Body of pancreas (tissue), 4 donors: Measurements from ENCODE around the gene GAB2. TPM values are rescaled to one million over a fixed set of nuclear protein-coding genes. Genes with fewer than 3 reads are reported as not detected.

Experiments used
- ATAC-seq: fragments of 150-250 bp; one replicate; pipeline ENCODE4 v1.9.1; 2016
- DNase-seq, 4 donors: peaks; one replicate each; pipeline ENCODE4 v3.0.0-alpha.2; 2019
- H3K27ac ChIP-seq, 4 donors: fragments of 200-600 bp; sonication (generic); 1 replicate in 3 of 4; 2 replicates in 1 of 4; pipeline versions ENCODE4 v1.5.1 to v1.6.1; 2016 to 2019; ENCODE audit warnings: mild to moderate bottlenecking in 1 of 4, mixed read lengths in 1 of 4, moderate library complexity in 1 of 4
- H3K27me3 ChIP-seq, 2 donors: fragments of 200-600 bp; sonication (generic); one replicate each; pipeline ENCODE4 v1.6.0; 2016; ENCODE audit warnings: mild to moderate bottlenecking in 1 of 2
- H3K36me3 ChIP-seq, 2 donors: fragments of 200-600 bp; sonication (generic); replicated peaks in 1 of 2; 2 replicates each; pipeline ENCODE4 v1.5.1; 2016; ENCODE audit warnings: low read depth in 2 of 2; ENCODE audit not compliant: insufficient read depth in 1 of 2
- H3K4me1 ChIP-seq: fragments of 200-600 bp; sonication (generic); one replicate; pipeline ENCODE4 v1.6.0; 2016
- H3K4me3 ChIP-seq, 2 donors: fragments of 200-600 bp; sonication (generic); 1 replicate in 1 of 2; 2 replicates in 1 of 2; pipeline ENCODE4 v1.5.1; 2016 to 2019
- H3K9me3 ChIP-seq, 3 donors: fragments of 200-600 bp; sonication (generic); 1 replicate in 2 of 3; 2 replicates in 1 of 3; pipeline ENCODE4 v1.5.1; 2016
- POLR2A ChIP-seq, 3 donors: fragments of 450-650 bp; IDR thresholded peaks; one replicate each; pipeline ENCODE4 v1.6.1; 2016; ENCODE audit warnings: antibody characterized with exemption in 3 of 3, mild to moderate bottlenecking in 2 of 3
- WGBS, 2 donors: methylation state at CpG; one replicate each; pipeline ENCODE4 v1.1.5; 2017; 5-methylcytosine and 5-hydroxymethylcytosine counted together
- intact Hi-C: fragments of 100-400 bp; cut with DNase I; formaldehyde crosslinking; loops from one replicate; pipeline ENCODE4 v1.15.1; 2023
- total RNA-seq, 2 donors: library from RNA; depleted of rRNA; stranded (reverse); fragments of >200 nt; gene quantifications; one replicate each; pipeline ENCODE4 v1.1.0, GENCODE V29; 2016
- TF ChIP-seq, protein P1 (sequence below), 7 experiments: fragments of 450-650 bp in 4 of 7; fragments of 200-600 bp in 3 of 7; sonication (generic) in 3 of 7; IDR thresholded peaks; one replicate each; pipeline ENCODE4 v1.5.1; 2016 to 2019; ENCODE audit warnings: antibody characterized with exemption in 7 of 7

GAB2 gene
- total RNA-seq, 2 donors from 2014 or later: 6.9 to 16.9 TPM

DNA sequence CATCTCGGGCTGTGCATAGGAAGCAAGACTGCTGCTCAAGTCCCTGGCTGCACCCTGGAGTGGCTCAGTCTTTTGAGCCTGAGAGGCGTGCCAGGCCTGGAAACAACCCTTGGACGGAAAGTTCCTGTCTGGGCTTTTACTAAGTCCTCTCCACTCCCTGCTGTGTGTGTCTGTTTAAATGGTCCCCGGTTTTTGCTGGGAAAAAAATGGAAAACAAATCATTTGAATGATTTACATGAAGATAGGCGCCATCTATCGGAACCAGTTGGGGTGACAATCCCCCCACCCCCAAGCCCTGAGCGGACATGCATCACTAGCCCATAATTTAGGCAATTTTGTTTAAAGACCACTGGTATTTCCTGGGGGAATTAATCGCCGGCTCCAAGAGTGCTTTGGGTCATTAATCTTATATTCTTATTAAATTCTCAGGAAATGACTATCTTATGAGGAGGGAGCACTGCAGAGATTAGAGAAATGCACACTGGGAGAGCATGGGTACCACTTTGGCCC is 2.7 kb upstream of the GAB2 start:
- peaks cover 32% of the 10 kb centered on the region for H3K4me1 ChIP-seq
- H3K4me3 ChIP-seq: no peak overlapping the region
- TF ChIP-seq, protein P1, sequence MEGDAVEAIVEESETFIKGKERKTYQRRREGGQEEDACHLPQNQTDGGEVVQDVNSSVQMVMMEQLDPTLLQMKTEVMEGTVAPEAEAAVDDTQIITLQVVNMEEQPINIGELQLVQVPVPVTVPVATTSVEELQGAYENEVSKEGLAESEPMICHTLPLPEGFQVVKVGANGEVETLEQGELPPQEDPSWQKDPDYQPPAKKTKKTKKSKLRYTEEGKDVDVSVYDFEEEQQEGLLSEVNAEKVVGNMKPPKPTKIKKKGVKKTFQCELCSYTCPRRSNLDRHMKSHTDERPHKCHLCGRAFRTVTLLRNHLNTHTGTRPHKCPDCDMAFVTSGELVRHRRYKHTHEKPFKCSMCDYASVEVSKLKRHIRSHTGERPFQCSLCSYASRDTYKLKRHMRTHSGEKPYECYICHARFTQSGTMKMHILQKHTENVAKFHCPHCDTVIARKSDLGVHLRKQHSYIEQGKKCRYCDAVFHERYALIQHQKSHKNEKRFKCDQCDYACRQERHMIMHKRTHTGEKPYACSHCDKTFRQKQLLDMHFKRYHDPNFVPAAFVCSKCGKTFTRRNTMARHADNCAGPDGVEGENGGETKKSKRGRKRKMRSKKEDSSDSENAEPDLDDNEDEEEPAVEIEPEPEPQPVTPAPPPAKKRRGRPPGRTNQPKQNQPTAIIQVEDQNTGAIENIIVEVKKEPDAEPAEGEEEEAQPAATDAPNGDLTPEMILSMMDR (IDR thresholded peaks at IDR 0.05): peak; percentile 45 to 60 (median 54)
- no peak for TF ChIP-seq POLR2A (IDR thresholded peaks at IDR 0.05)
- no peaks in the 10 kb centered on the region for H3K36me3 ChIP-seq
- no peak for ATAC-seq
- no peaks in the 10 kb centered on the region for H3K9me3 ChIP-seq
- 7 to 8% methylated on average over 9 of the region's 9 CpGs for WGBS, 2 donors
- peak overlapping the region in 1 of 4 donors; percentile 4 for H3K27ac ChIP-seq
- intact Hi-C loops: loop anchor here (10.0 kb wide), 1 partner anchor 186 kb away; no protein-coding TSS in a partner anchor
- no peaks in the 10 kb centered on the region for H3K27me3 ChIP-seq
- DNase-seq: peak; percentile 58 to 75 (median 58)

DNA sequence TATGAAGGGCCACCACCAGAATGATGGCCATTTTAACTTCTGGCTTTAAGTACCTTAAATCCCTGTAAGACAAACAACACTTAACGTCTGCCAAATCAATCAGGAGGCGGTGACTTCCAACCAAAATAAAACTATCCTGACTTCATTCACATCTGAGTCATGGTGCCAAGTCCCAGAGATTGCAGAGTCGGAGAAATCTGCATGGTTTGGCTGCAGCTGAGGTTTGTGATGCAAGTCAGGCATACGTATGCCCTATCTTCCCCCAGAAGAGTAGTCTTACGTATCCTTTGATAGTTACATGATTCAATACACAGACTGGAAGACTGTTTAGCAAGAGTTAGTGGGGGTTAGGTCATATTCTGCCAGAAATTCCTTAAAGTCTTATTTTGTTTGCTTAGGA is 1.7 kb upstream of the GAB2 start:
- 7 to 24% methylated on average over 5 of the region's 5 CpGs for WGBS, 2 donors
- intact Hi-C loops: loop anchor here (10.0 kb wide), 1 partner anchor 155 kb away; the partner anchor contains the start of gene NARS2
- TF ChIP-seq, protein P1 (IDR thresholded peaks at IDR 0.05): no peak
- no peak for TF ChIP-seq POLR2A (IDR thresholded peaks at IDR 0.05)

DNA sequence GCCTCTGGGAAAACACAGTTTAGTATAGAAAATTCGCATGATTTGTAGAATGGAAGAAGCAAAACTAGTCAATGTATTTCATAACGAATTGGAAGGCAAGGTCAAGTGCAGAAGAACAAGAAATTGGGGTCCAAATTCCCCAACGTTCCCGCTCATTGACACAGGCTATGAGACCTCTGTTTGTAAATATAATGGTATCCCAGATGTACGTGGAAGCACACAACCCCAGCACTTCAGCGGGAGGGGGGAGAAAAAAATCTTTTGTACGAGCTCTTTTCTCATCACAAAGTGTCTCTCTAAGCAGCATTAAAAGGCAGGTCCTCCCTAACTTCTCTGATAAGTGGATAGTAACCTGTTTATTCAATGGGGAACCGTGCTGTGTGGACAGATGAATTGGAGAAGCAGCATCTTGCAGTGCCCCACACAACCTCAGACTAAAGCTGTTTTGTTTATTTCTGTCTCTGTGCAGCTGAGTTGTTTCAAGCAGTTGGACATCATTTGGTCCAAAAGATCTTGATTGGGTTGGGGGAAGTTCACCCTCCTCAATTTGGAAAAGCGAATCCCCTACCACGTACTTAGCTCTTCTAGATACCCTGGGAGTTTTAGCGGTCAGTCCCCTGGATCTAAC is 1.1 kb upstream of the GAB2 start:
- 28 to 30% methylated on average over 11 of the region's 11 CpGs for WGBS, 2 donors
- Histone ChIP-seq H3K4me1 (peaks cover 32% of the 10 kb centered on the region), H3K4me3 (peak overlapping the region in 1 of 2 donors; percentile 42), H3K9me3 (no peaks in the 10 kb centered on the region), H3K27me3 (no peaks in the 10 kb centered on the region), H3K36me3 (no peaks in the 10 kb centered on the region), H3K27ac (peak overlapping the region in 3 of 4 donors; percentile 4 to 92 (median 87))
- no peak for ATAC-seq
- intact Hi-C loops: loop anchor here (10.0 kb wide), 1 partner anchor 156 kb away; the partner anchor contains the start of gene NARS2
- TF ChIP-seq POLR2A (IDR thresholded peaks at IDR 0.05): no peak
- TF ChIP-seq, protein P1 (IDR thresholded peaks at IDR 0.05): no peak
- no peak for DNase-seq

More for the DNA sequence above, 1.7 kb upstream of the GAB2 start:
- no peak for ATAC-seq
- DNase-seq: peak; percentile 33 to 73 (median 44)
- H3K27ac ChIP-seq: peak overlapping the region in 1 of 4 donors; percentile 4
- no peaks in the 10 kb centered on the region for H3K9me3 ChIP-seq
- no peaks in the 10 kb centered on the region for H3K36me3 ChIP-seq
- no peaks in the 10 kb centered on the region for H3K27me3 ChIP-seq
- H3K4me1 ChIP-seq: peaks cover 32% of the 10 kb centered on the region
- no peak overlapping the region for H3K4me3 ChIP-seq

DNA sequence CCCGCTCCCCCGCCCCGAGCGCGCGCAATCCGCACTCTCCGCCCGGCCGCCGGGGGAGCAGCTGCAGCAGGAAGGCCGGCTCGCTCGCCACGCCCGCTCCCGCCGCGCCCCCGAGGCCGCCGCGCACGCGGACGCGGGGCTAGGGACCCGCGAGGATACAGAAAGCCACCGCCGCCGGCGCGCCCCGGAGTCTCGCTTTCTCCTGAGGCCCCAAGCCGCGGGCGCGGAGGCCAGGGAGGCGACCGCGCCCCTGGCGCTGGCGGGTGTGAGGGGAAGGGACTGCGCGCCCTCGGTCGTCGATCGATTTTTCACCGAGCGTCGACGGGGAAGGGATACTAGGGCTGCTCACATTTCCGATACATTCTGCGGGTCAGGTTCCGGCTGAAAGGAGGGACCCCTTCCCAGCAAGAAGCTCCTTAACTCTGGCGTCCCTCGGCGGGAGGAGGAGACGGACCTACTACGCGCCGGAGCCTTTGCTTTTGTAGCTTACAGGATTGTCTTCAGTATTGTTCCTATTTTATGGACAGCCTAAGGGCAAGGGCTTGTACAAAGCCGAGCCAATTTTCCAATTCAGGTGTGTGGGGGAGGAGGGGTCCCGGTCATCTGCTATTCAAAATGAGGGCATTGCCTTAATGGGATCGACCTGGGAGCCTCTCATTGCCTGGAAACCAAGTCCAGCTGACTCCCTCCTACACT is 416 bp upstream of the GAB2 start:
- peak overlapping the region; percentile 37 to 42 for H3K4me3 ChIP-seq
- ATAC-seq (peak; percentile 56), DNase-seq (peak; percentile 78 to 86 (median 80))
- H3K9me3 ChIP-seq: no peaks in the 10 kb centered on the region
- intact Hi-C loops: loop anchor here (10.0 kb wide), 1 partner anchor 157 kb away; the partner anchor contains the start of gene NARS2
- no peaks in the 10 kb centered on the region for H3K36me3 ChIP-seq
- no peaks in the 10 kb centered on the region for H3K27me3 ChIP-seq
- WGBS, 2 donors: 0% methylated on average over 3 to 37 of the region's 68 CpGs
- TF ChIP-seq POLR2A (IDR thresholded peaks at IDR 0.05): peak; percentile 52 to 73 (median 61)
- TF ChIP-seq, protein P1 (IDR thresholded peaks at IDR 0.05): peak in 4 of 7 experiments; percentile 24 to 78 (median 53)
- peak overlapping the region; percentile 63 to 95 (median 90) for H3K27ac ChIP-seq
- peaks cover 32% of the 10 kb centered on the region for H3K4me1 ChIP-seq
